ENCODE data around the gene TECTB. TPM values are rescaled to one million over a fixed set of nuclear protein-coding genes. Genes with fewer than 3 reads are reported as not detected.

TECTB gene
- total and polyA plus RNA-seq, 4 donors = not detected

Small RNA genes within 50 kb of the gene (small RNA-seq; reads per million reads assigned to genes)
- gene MIR6715A (ENCODE audit: low replicate concordance) = not detected

Other genes with a start within 250 kb of the TECTB start
- 10 to 100 TPM; 13.7 to 21.8 TPM for gene GPAM, start 99.6 kb upstream of the TECTB start, total RNA-seq
- 1 to 10 TPM; 2.7 to 4.0 TPM for gene GPAM, start 99.6 kb upstream of the TECTB start, polyA plus RNA-seq
- 10 to 100 TPM; 62.0 to 62.6 TPM for gene ACSL5, start 90.7 kb downstream of the TECTB start, total RNA-seq
- gene ACSL5, start 90.7 kb downstream of the TECTB start, polyA plus RNA-seq = 10 to 100 TPM; 46.1 to 71.0 TPM
- 10 to 100 TPM; 25.8 to 32.5 TPM for gene ZDHHC6, start 163.5 kb downstream of the TECTB start, total RNA-seq
- 10 to 100 TPM; 27.8 to 38.3 TPM for gene ZDHHC6, start 163.5 kb downstream of the TECTB start, polyA plus RNA-seq
- 10 to 100 TPM; 41.2 to 48.2 TPM for gene VTI1A, start 163.8 kb downstream of the TECTB start, total RNA-seq
- gene VTI1A, start 163.8 kb downstream of the TECTB start, polyA plus RNA-seq = 10 to 100 TPM in 1 of 2 donors, 1 to 10 TPM in 1; 9.2 to 15.6 TPM